GM12878 (cell line): Measurements from ENCODE around the gene HK1. TPM values are rescaled to one million over a fixed set of nuclear protein-coding genes. Genes with fewer than 3 reads are reported as not detected.

Experiments used
- ATAC-seq: fragments of 200-7000 bp; cut with Tn5 transposase; 3 replicates; pipeline ENCODE4 v1.9.1; 2020; ENCODE audit warnings: mild to moderate bottlenecking, moderate library complexity
- BruUV-seq: library from RNA; stranded (reverse); fragments of 400-500 nt; replicated peaks from 2 replicates; lab custom pipeline; 2021; lab: Mats Ljungman, UMichigan
- CTCF ChIA-PET: fragments of 300-600 bp; sonication (Branson Sonifier 250); formaldehyde crosslinking; extraction: SDS; loops from one replicate; lab custom pipeline; 2021; ENCODE audit warnings: inconsistent platforms; lab: Yijun Ruan, JAX
- POLR2A ChIA-PET: fragments of 350-600 bp; formaldehyde crosslinking; extraction: SDS; loops from one replicate; lab custom pipeline; 2021; ENCODE audit warnings: inconsistent platforms; lab: Charles Lee
- RAD21 ChIA-PET: fragments of 300-600 bp; sonication (Branson Sonifier 250); formaldehyde crosslinking; loops from one replicate; lab custom pipeline; 2023; ENCODE audit warnings: antibody characterized with exemption; ENCODE audit not compliant: unreplicated experiment; lab: Charles Lee
- SMC1A ChIA-PET: fragments of 300-600 bp; sonication (Branson Sonifier 250); formaldehyde crosslinking; loops from one replicate; lab custom pipeline; 2023; ENCODE audit not compliant: unreplicated experiment, uncharacterized antibody; lab: Charles Lee
- DNase-seq: peaks from one replicate; pipeline ENCODE4 v3.0.0-alpha.2; 2011; ENCODE audit warnings: low read depth, low spot score
- FAIRE-seq: peaks from 3 replicates; lab custom pipeline; 2011; peaks lifted over from hg19 to GRCh38; lab: Jason Lieb, UNC
- H2AFZ ChIP-seq: 2 replicates; pipeline ENCODE4 v1.6.0; 2011; ENCODE audit warnings: low read depth, low read length, control low read depth; ENCODE audit not compliant: control insufficient read depth
- H3K27ac ChIP-seq: 2 replicates; pipeline ENCODE4 v1.5.1; 2011; ENCODE audit warnings: control low read depth; ENCODE audit not compliant: control insufficient read depth, insufficient read depth
- H3K27me3 ChIP-seq, 2 experiments: replicated peaks in 1 of 2; 2 replicates each; pipeline versions ENCODE4 v1.6.0 to v1.6.1; 2011; ENCODE audit warnings: low read length in 1 of 2; ENCODE audit not compliant: control insufficient read depth in 2 of 2, insufficient read depth in 2 of 2
- H3K36me3 ChIP-seq, 2 experiments: 2 replicates each; pipeline ENCODE4 v1.5.1; 2011; ENCODE audit warnings: low read length in 1 of 2; ENCODE audit not compliant: control insufficient read depth in 2 of 2, insufficient read depth in 2 of 2
- H3K4me1 ChIP-seq: 2 replicates; pipeline ENCODE4 v1.6.1; 2011; ENCODE audit warnings: mild to moderate bottlenecking, low read length, moderate library complexity, mixed read lengths; ENCODE audit not compliant: control insufficient read depth, insufficient read depth
- H3K4me2 ChIP-seq: 2 replicates; pipeline ENCODE4 v1.6.0; 2011; ENCODE audit warnings: control low read depth; ENCODE audit not compliant: control insufficient read depth, insufficient read depth
- H3K4me3 ChIP-seq: fragments of 200-600 bp; sonication (generic); 2 replicates; pipeline ENCODE4 v1.5.1; 2016
- H3K79me2 ChIP-seq: 2 replicates; pipeline ENCODE4 v1.6.0; 2011; ENCODE audit warnings: low read length; ENCODE audit not compliant: control insufficient read depth, insufficient read depth
- H3K9ac ChIP-seq: 2 replicates; pipeline ENCODE4 v1.8.0; 2011; ENCODE audit warnings: low read length, control low read depth, mixed read lengths; ENCODE audit not compliant: control insufficient read depth, insufficient read depth
- H3K9me3 ChIP-seq: replicated peaks from 3 replicates; pipeline ENCODE4 v1.5.1; 2011; ENCODE audit warnings: mild to moderate bottlenecking, low read length; ENCODE audit not compliant: control insufficient read depth, insufficient read depth
- H4K20me1 ChIP-seq: 2 replicates; pipeline ENCODE4 v1.6.0; 2011; ENCODE audit not compliant: control insufficient read depth, insufficient read depth
- BHLHE40 ChIP-seq, 2 experiments: fragments of 450-650 bp in 1 of 2; IDR thresholded peaks; 2 replicates each; pipeline ENCODE4 v1.6.1; 2011 to 2017; ENCODE audit warnings: low read depth in 2 of 2, borderline replicate concordance in 1 of 2, improper control_type of control experiment in 1 of 2, low read length in 1 of 2, mild to moderate bottlenecking in 1 of 2
- CBX5 ChIP-seq: sonication (generic); IDR thresholded peaks from 2 replicates; pipeline ENCODE4 v1.6.1; 2016; ENCODE audit warnings: low read depth, moderate library complexity, mild to moderate bottlenecking, inconsistent platforms
- CHD1 ChIP-seq: IDR thresholded peaks from 2 replicates; pipeline ENCODE4 v1.6.1; 2012; ENCODE audit warnings: low read depth, low read length, improper control_type of control experiment
- FOXK2 ChIP-seq: fragments of 450-650 bp; IDR thresholded peaks from 2 replicates; pipeline ENCODE4 v1.6.1; 2017; ENCODE audit warnings: mild to moderate bottlenecking, moderate library complexity
- MTA3 ChIP-seq: IDR thresholded peaks from 2 replicates; pipeline ENCODE4 v1.6.1; 2012; ENCODE audit warnings: low read length, inconsistent platforms, borderline replicate concordance
- NFIC ChIP-seq: IDR thresholded peaks from 2 replicates; pipeline ENCODE4 v1.6.1; 2012; ENCODE audit warnings: low read depth, mild to moderate bottlenecking, inconsistent platforms, low read length, moderate library complexity
- PAX5 ChIP-seq: IDR thresholded peaks from 2 replicates; pipeline ENCODE4 v1.6.1; 2011; ENCODE audit warnings: low read depth, low read length, borderline replicate concordance
- SKIL ChIP-seq: fragments of 450-650 bp; IDR thresholded peaks from 2 replicates; pipeline ENCODE4 v1.6.1; 2017; ENCODE audit warnings: mild to moderate bottlenecking, low read depth, inconsistent platforms; ENCODE audit not compliant: poor library complexity, severe bottlenecking
- STAT3 ChIP-seq: IDR thresholded peaks from 2 replicates; pipeline ENCODE4 v1.6.1; 2011; ENCODE audit warnings: low read depth, low read length, improper control_type of control experiment
- ZNF592 ChIP-seq: fragments of 450-650 bp; IDR thresholded peaks from 2 replicates; pipeline ENCODE4 v1.6.1; 2017; ENCODE audit warnings: mild to moderate bottlenecking, moderate library complexity
- WGBS: methylation state at CpG from one replicate; pipeline ENCODE4 v1.1.6; 2016; ENCODE audit warnings: low lambda C conversion rate; ENCODE audit not compliant: insufficient replicate concordance, insufficient coverage; ENCODE audit errors: missing lambda C conversion rate; 5-methylcytosine and 5-hydroxymethylcytosine counted together
- in situ Hi-C: fragments of 300-500 bp; cut with MboI; formaldehyde crosslinking; loops from 9 replicates; pipeline ENCODE4 v1.14.3; 2018; ENCODE audit warnings: mixed read lengths
- intact Hi-C: fragments of 100-400 bp; cut with micrococcal nuclease; formaldehyde crosslinking; loops from one replicate; pipeline ENCODE4 v1.14.2; 2022; ENCODE audit not compliant: unreplicated experiment
- polyA plus RNA-seq, 11 experiments: library from polyadenylated mRNA; depleted of rRNA in 4 of 11; unstranded in 6 of 11; stranded (reverse) in 5 of 11; fragments of >200 nt; fragmentation: Nextera tagmentation in 4 of 11; fragmentation: Illumina TruSeq in 1 of 11; extraction: Ambion mirVana in 4 of 11; extraction: Trizol in 1 of 11; gene quantifications; 1 replicate in 1 of 11; 2 replicates in 10 of 11; pipeline versions ENCODE4 v1.2.1 to v1.2.3, GENCODE V29; 2011 to 2016; ENCODE audit warnings: inconsistent platforms in 2 of 11, missing spikeins in 2 of 11, low read depth in 1 of 11
- total RNA-seq, 4 experiments: library from RNA; depleted of rRNA in 3 of 4; stranded (reverse); fragments of >200 nt in 3 of 4; fragmentation: Illumina TruSeq in 1 of 4; extraction: Trizol in 1 of 4; gene quantifications; 2 replicates each; pipeline versions ENCODE4 v1.2.1 to v1.2.3, GENCODE V29; 2013 to 2021
- TF ChIP-seq, protein P1 (sequence below): IDR thresholded peaks from 2 replicates; pipeline ENCODE4 v1.6.1; 2012; ENCODE audit warnings: mild to moderate bottlenecking, low read depth, low read length

HK1 gene
- total and polyA plus RNA-seq, 10 of the 15 experiments (the other 5 are each of a cell fraction or from before 2014, with no cell fraction given) = 3.4 to 77.3 (median 46.6) TPM

GRCh38 chr10:69315610-69316312 is 37.5 kb downstream of the HK1 start:
- ChIA-PET SMC1A (interaction anchor here (0.6 to 1.6 kb wide), 2 partner anchors 12 to 884 kb away, joined by 3 to 4 read pairs; no protein-coding TSS in a partner anchor), POLR2A (interaction anchor here (4.2 kb wide), 1 partner anchor 12 kb away, joined by 27 read pairs; no protein-coding TSS in a partner anchor), CTCF (interaction anchor here (1.3 kb wide), 1 partner anchor 8 kb away, joined by 4 read pairs; no protein-coding TSS in a partner anchor), RAD21 (no interaction called here)
- Histone ChIP-seq H4K20me1 (no peaks in the 10 kb centered on the region; the same call in 1 of the 2 replicates), H3K27me3 (no peaks in the 10 kb centered on the region), H3K9ac (no peak overlapping the region), H3K4me3 (no peak overlapping the region), H3K36me3 (no peaks in the 10 kb centered on the region; a peak in 1 of 4 replicates), H2AFZ (no peak overlapping the region), H3K4me2 (no peak overlapping the region), H3K79me2 (peaks cover 22% of the 10 kb centered on the region), H3K9me3 (no peaks in the 10 kb centered on the region), H3K4me1 (peaks cover 18% of the 10 kb centered on the region), H3K27ac (no peak overlapping the region)
- no peak for DNase-seq
- intact Hi-C loops (loop anchor here (10.0 kb wide), 1 partner anchor 321 kb away; no protein-coding TSS in a partner anchor), in situ Hi-C loops (no loop called here)
- WGBS = 89% methylated on average over 6 of the region's 6 CpGs
- no peak for FAIRE-seq
- BruUV-seq = no TSS peak
- ATAC-seq = no peak
- TF ChIP-seq ZNF592 (no peak), SKIL (no peak), NFIC (no peak), BHLHE40 (IDR thresholded peaks at IDR 0.05; ENCODE audit: borderline replicate concordance in 1 of 2, low read depth in 2 of 2, low read length in 1 of 2) (no peak), CHD1 (no peak), FOXK2 (no peak), MTA3 (no peak), CBX5 (no peak), PAX5 (no peak), STAT3 (no peak)
- TF ChIP-seq, protein P1, sequence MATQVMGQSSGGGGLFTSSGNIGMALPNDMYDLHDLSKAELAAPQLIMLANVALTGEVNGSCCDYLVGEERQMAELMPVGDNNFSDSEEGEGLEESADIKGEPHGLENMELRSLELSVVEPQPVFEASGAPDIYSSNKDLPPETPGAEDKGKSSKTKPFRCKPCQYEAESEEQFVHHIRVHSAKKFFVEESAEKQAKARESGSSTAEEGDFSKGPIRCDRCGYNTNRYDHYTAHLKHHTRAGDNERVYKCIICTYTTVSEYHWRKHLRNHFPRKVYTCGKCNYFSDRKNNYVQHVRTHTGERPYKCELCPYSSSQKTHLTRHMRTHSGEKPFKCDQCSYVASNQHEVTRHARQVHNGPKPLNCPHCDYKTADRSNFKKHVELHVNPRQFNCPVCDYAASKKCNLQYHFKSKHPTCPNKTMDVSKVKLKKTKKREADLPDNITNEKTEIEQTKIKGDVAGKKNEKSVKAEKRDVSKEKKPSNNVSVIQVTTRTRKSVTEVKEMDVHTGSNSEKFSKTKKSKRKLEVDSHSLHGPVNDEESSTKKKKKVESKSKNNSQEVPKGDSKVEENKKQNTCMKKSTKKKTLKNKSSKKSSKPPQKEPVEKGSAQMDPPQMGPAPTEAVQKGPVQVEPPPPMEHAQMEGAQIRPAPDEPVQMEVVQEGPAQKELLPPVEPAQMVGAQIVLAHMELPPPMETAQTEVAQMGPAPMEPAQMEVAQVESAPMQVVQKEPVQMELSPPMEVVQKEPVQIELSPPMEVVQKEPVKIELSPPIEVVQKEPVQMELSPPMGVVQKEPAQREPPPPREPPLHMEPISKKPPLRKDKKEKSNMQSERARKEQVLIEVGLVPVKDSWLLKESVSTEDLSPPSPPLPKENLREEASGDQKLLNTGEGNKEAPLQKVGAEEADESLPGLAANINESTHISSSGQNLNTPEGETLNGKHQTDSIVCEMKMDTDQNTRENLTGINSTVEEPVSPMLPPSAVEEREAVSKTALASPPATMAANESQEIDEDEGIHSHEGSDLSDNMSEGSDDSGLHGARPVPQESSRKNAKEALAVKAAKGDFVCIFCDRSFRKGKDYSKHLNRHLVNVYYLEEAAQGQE = no peak
